Erythroblast (primary cell): ENCODE data around the gene RARA.

Experiments used
- DNase-seq, 2 experiments: peaks; one replicate each; lab custom pipeline; 2025; lab: John Stamatoyannopoulos, UW
- GATA1 ChIP-seq: IDR thresholded peaks from 2 replicates; pipeline ENCODE4 v1.6.1; 2011; ENCODE audit warnings: low read depth, mild to moderate bottlenecking, control low read depth, low read length, moderate library complexity
- POLR2A ChIP-seq: IDR thresholded peaks from 2 replicates; pipeline ENCODE4 v1.6.1; 2011; ENCODE audit warnings: mild to moderate bottlenecking, low read length

Gene RARA

DNA sequence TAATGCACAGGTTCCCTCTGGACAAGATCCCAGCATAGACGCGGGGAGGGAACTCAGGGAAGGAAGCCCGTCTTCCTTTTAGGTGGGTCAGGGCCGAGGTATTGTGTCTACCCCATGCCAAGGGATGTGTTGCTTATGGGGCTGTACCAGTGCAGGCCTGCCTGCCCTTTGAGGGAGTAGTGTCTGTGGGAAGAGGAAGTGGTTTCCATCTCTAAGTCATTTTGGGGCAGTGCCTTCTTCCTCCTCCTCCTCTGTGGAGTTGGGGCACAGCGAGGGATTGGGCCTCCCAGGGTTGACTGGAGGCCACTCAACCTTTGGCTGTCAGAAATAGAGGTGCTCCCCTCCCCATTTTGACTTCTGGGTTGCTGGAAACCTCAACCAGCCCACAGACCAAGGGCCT is 29.1 kb downstream of the RARA start:
- DNase-seq = no peak

DNA sequence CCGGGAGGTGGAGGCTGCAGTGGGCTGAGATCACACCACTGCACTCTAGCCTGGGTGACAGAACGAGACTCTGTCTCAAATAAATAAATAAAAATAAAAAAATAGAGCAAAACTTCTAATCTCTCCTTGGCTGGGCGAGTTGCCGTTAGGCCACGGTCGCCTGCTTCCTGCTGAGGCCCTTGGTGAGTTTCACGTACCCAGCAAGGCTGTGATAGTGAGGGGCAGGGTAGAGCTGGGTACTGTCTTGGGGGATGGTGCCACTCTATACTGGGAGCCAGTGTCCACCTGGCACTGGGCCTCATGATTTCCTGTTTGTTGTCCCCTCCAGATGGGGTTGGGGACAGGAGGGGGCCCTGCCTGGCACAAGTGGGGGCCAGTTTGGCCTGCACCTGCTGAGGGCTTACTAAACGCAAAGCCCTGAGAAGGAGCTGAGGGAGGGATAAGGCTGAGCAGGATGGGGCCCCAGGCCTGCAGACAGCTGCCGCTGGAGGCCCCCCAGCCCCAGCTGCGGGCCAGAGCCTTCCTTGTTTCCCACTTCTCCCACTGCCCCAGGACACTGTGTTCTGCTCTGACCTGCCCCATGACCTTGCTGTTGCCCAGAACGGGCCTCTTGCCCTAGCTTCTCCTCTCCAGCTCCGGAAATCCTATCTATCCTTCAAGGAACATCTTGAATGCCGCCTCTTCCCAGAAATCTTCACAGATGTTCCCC is 30.1 kb downstream of the RARA start:
- no peak for DNase-seq
- TF ChIP-seq POLR2A = no peak
- TF ChIP-seq GATA1 = no peak

More for the DNA sequence above, 29.1 kb downstream of the RARA start:
- TF ChIP-seq GATA1 = no peak
- no peak for TF ChIP-seq POLR2A

DNA sequence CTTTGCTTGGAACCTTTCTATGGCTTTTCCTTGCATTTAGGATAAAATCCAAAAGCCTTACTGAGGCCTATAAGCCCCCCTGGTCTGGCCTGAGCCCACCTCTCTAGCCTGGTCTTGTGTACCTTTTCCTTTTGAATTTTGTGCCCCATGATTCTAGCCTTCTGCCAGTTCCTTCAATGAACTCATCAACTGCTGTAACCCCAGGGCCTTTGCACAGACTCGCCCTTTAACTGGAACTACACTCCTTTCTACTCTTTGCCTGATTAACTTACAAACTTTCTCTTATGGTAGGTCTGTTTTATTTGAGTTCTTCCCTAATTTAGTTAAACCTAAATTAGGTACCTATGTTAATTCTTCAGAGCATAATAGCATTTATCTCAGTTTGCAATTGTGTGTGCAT is 31.3 kb downstream of the RARA start:
- DNase-seq = no peak
- TF ChIP-seq POLR2A = no peak

DNA sequence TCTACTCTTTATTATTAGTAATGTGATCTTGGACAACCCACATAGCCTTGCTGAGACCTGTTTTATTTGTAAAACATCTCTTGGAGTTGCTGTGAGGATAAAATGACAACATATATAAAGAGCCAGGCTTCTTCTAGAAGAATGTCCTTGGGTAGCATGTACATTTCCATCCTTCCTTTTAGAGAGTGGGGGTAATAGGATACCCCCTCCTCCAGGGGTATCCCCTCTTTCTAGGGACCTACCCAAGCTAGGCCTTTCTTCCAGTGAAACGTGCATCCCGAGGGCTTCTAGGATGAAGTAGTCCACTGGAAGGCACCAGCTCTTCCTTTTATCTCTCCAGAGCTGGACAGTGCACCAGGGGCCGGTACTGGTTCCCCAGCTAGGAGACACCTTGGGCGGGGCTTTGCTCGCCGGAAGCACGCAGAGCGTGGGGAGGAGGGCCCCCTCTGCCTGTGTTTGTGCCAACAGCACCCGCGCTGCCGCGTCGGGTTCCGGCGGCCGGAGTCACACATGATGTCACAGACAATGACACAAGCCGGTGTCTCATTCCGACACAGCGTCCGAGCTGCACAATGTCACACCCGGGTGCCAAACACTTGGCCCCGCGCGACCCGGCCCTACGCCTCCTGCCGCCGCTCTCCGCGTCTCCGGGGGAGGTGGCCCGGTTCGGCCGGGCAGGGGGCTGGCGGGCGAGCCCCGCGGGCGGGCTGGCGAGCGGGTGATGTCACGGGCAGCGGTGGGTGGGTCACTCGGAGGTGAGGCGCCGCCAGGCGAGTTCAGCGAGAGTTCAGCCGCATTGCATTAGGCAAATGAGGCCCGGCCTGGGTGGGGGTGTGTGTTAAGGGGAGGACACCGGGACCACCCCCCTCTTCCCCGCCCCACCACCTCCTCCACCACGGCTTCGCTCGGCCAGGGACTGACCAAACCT is 32.2 kb downstream of the RARA start:
- TF ChIP-seq POLR2A (peak; percentile 40), GATA1 (no peak)
- peak; percentile 91 to 92 for DNase-seq

DNA sequence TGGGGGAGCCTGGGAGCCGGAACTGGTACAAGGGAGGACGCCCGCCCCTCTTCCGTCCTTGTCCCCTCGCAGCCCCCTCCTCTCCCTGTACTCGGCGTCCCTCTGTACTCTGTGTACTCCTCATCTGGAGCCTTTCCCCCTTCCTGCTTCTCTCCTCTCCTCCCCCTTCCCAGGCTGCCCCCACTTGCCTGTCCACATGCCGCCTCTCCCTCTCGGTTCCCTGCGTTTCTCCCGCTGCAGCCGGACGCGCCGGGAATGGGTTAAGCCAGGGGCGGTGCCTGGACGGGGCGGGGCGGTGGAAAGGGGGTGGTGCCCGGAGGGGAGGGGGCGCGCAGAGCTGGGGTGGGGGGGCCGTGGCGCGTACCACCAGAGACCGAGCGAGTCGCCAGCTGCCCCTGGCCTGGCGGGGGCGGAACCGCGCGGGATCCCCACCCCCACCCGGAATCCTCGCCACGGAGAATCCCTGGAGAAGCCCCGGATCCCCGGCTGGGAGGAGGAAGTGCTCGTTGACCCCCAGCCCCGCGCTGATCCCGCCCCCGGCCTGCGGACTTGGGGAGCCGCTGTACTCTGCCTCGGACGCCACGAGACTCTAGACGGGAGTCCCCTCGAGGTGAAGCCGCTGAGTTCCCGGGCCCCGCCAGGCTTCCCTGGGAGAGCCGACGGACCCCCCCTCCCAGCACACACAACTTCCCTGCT is 33.0 kb downstream of the RARA start:
- DNase-seq = peak; percentile 23 to 54
- TF ChIP-seq GATA1 (no peak), POLR2A (no peak)

DNA sequence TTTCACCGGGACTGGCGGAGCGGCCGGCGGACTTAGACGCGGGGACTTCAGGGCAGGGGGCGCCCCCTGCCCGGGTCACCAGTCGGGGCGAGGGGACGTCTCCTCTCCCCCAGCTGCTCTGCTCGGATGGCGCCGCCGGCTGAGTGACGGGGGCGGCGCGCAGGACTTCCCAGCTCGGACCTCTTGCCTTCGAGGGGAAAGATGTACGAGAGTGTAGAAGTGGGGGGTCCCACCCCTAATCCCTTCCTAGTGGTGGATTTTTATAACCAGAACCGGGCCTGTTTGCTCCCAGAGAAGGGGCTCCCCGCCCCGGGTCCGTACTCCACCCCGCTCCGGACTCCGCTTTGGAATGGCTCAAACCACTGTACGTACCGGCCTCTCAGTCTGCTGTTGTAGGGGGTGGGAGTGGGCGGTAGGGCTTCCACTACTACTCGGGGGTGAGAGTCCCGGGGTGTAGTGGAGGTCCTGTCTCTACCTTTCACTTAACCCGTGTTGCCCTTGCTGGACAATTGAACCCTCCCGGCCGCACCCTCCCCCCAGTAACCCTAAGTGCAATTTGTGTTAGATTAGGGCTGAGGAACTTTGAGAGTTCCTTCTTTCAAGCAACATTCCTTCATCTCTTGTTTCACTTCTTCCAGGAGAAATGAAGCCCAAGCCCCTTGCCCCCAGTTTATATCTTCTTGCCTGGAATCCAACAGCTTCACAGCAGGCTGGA is 33.7 kb downstream of the RARA start:
- no peak for DNase-seq
- no peak for TF ChIP-seq GATA1
- TF ChIP-seq POLR2A = no peak

DNA sequence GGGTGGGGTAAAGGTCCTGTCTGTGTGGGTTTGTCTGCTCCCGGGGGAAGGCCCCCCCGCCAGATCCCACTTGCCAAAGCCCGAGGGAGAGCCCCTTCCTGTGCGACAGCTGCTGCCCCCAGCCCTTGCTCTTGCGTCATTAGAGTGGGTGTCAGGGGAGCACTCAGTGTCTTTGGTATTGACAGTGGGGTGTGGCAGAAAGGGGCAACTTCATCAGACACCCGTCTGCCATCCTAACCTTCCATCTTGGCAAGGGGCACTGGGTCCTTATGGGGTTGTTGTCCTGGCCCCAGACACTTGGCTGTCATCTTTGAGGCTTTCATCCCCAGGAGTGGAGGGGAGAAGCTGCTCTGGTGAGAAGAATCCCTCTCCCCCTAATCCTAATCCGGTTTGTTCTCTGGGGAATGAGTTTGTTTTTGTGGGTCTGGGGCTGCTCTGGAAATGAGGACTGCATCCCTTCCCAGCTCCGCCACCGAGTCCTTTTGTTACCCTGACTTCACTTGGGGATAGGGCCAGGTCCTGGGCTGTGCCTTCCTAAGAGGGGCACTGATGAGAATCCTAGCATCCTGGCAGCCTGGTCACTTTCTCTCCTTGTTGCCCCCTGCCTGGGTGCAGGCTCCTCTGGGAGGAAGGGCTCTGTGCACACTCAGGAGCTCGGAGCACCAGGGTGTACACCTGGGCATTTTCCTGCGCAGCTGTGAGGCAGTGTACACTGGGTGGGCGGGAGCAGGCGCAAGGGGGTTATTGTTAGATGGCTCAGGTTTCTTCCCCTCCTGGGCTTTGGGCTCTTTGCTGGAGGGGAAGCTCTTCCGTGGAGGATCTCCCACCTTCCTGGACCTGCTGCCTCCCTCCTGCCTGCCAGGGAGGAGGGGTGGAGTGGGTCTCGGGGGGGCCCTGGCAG is 34.5 kb downstream of the RARA start:
- DNase-seq = no peak
- TF ChIP-seq GATA1 (no peak), POLR2A (no peak)

DNA sequence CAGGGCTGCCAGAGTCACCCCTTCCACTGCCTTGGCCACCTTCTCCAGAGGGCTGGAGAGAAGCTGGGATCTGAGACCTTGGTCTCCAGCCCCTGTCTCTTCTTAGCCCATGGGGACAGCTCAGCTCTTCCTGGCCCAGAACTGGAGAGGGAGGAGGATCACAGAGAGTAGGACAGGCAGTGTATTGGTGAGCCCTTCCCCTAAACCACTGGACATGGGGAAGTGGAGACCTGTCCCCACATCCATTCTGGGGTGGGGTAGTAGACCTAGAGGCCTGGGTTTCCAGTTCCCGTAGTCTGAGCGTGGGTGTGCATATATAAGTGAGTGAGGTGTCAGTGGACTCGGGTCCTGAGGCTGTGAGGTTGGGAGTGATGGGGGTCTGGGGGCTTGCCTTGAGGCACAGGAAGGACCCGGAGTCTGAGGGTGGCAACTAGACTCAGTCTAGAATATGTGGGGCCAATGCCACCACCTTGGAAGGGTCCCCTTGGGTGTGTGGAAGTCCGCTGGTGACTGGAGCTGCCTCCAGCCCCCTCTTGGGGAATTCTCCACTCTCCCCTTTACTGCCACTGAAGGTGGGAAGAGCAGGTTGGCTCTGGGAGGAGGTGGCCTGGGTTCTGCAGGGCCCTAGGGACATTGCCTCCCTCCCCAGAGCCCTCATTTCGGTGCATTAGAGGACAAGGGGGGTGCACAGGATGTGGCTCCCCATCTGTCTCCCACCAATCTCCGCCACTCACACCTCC is 35.6 kb downstream of the RARA start:
- no peak for DNase-seq
- TF ChIP-seq POLR2A (no peak), GATA1 (no peak)

DNA sequence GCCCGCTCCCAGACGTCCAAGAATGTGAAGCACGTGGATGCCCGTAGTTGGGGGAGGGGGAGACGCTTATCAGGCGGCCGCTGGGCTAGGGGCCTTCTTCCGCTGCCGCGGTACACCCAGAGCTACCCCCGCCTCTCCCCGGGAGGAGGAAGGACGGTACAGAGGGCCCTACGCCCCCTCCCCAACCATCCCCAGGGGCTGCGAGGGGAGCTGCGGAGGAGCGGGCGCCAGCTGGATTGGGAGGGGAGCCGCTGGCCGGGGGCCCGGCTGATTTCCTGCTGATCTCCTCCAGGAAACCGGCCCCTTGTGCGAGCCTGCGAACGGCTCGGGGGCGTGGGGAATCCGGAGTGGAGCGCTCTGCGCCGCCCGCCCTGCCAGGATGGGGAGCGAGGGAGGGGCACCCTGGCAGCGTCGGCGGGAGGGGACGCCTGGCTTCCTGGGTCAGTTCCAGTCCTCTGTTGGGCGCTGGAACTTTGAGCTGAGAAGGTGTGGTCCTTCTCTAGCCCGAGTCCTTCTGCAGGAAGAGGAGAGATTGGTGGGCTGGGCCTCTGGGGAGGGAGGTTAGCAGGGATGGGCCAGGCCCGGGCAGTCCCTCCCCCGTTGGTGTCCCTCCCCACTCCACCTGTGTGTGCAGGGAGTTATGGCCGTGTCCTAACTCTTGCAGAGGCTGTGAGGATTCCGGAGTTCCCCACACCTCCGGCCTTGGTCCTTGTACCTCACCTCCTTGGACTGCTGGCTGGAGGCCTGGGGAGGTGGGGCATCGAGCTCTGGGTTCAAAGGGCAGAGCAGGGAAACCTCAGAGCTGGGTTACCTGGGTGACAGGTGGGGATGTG is 36.4 kb downstream of the RARA start:
- TF ChIP-seq GATA1 (no peak), POLR2A (no peak)
- peak; percentile 28 to 46 for DNase-seq

DNA sequence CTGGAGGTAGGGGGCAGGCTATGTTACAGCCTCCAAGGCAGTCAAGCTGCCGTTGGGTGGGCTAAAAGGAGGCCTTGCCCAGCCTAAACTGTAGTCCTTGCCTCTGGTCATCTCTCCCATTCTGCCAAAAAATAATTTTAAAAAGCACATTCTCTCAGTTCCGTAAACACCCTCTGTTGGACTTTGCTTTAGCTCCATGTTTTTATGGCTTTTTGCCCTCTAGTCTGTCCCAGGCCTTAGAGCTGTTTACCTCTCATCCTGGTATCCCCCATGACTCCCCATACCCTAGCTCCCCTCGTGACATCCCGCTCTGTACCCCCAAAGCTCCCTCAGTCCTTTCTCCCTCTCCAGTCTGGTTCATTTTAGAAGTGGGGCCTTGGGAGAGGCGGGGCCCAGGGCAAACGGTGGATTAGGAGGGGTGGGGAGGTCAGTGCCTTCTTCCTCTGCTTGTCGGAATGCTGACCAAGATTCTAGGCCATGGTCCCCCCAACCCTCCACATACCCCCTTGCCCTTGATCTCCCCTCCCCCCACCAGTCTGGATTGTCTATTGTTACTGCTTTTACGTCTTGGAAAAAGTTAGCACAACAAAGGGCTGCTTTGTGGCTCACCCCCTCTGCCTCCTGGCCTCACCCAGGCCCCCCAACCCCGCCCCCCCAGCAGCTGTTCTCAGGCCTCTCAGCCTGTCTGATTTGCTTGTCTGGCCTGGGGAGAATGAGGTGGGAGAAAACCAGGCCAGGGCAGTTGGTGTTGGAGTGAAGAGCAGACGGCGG is 37.2 kb downstream of the RARA start:
- DNase-seq = no peak

DNA sequence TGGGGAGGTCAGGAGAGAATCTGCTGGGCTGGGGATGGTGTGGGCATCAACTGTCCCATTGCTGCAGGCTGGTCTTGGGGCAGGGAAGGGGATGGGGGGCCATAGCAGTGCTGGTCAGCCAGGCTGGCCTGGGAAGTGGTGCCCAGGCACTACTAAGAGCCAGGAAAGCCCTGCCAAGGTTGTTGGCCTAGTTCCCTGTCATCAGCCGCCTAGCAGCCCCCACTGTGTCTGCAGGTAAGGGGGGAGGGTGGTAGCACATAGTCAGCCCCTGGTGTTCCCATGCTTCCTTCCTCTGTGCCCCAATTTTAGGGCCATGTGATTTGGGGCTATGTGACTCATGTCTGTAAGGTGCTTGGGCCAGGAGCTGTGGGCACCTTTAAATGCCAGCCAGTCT is 37.8 kb downstream of the RARA start:
- no peak for DNase-seq
- TF ChIP-seq GATA1 = no peak
- no peak for TF ChIP-seq POLR2A

More for the DNA sequence above, 37.2 kb downstream of the RARA start:
- TF ChIP-seq POLR2A (no peak), GATA1 (no peak)
